Neural cell (in vitro differentiated cells): ENCODE measurements around the gene CIDEA. TPM values are rescaled to one million over a fixed set of nuclear protein-coding genes. Genes with fewer than 3 reads are reported as not detected.
"Not testable (repeated sequence)": the region's sequence is repeated elsewhere in the genome, so short reads cannot be mapped to it uniquely, and the experiment has no call there.

Experiments
- H2AFZ ChIP-seq: fragments of 200-600, 300-800 bp; sonication (generic), shearing (Covaris generic); 2 replicates; pipeline ENCODE4 v1.6.0; 2014; ENCODE audit warnings: low read depth, mild to moderate bottlenecking, antibody characterized with exemption, low read length, moderate library complexity
- H3F3A ChIP-seq: fragments of 200-600 bp; shearing (Covaris generic); 2 replicates; pipeline ENCODE4 v1.6.1; 2016; ENCODE audit warnings: mild to moderate bottlenecking, moderate library complexity, mixed read lengths, antibody characterized with exemption, low read length; ENCODE audit not compliant: insufficient read depth, poor library complexity, severe bottlenecking
- H3K27ac ChIP-seq: fragments of 200-600, 300-800 bp; sonication (generic), shearing (Covaris generic); 2 replicates; pipeline ENCODE4 v1.5.1; 2014; ENCODE audit warnings: mild to moderate bottlenecking, low read length, moderate library complexity
- H3K27me3 ChIP-seq: fragments of 300-800, 200-600 bp; sonication (generic), shearing (Covaris generic); 2 replicates; pipeline ENCODE4 v1.6.0; 2014; ENCODE audit warnings: mild to moderate bottlenecking, low read depth, low read length, moderate library complexity; ENCODE audit not compliant: insufficient read depth
- H3K36me3 ChIP-seq: fragments of 300-800, 200-600 bp; sonication (generic), shearing (Covaris generic); 2 replicates; pipeline ENCODE4 v1.5.1; 2014; ENCODE audit warnings: mild to moderate bottlenecking, antibody characterized with exemption, low read length, moderate library complexity; ENCODE audit not compliant: insufficient read depth
- H3K4me2 ChIP-seq: fragments of 300-800, 200-600 bp; sonication (generic), shearing (Covaris generic); 2 replicates; pipeline ENCODE4 v1.6.0; 2014; ENCODE audit warnings: mild to moderate bottlenecking, low read length
- H3K4me3 ChIP-seq: fragments of 300-800, 200-600 bp; sonication (generic), shearing (Covaris generic); 2 replicates; pipeline ENCODE4 v1.5.1; 2014; ENCODE audit warnings: mild to moderate bottlenecking, low read length, moderate library complexity
- H3K79me2 ChIP-seq: fragments of 200-600 bp; shearing (Covaris generic); replicated peaks from 2 replicates; pipeline ENCODE4 v1.6.0; 2014; ENCODE audit warnings: mild to moderate bottlenecking, low read length, moderate library complexity; ENCODE audit not compliant: insufficient read depth
- H3K9ac ChIP-seq: fragments of 300-800, 200-600 bp; sonication (generic), shearing (Covaris generic); 2 replicates; pipeline ENCODE4 v1.6.1; 2016; ENCODE audit warnings: mild to moderate bottlenecking, low read length, mixed read lengths
- H3K9me2 ChIP-seq: fragments of 200-600 bp; shearing (Covaris generic); 2 replicates; pipeline ENCODE4 v1.6.1; 2016; ENCODE audit warnings: mild to moderate bottlenecking, low read length, mixed read lengths; ENCODE audit not compliant: insufficient read depth
- H3K9me3 ChIP-seq: fragments of 200-600, 300-800 bp; sonication (generic), shearing (Covaris generic); 2 replicates; pipeline ENCODE4 v1.6.1; 2016; ENCODE audit warnings: mild to moderate bottlenecking, mixed run types, low read length, moderate library complexity, mixed read lengths
- H4K20me1 ChIP-seq: fragments of 200-600 bp; shearing (Covaris generic); 2 replicates; pipeline ENCODE4 v1.6.1; 2016; ENCODE audit warnings: mild to moderate bottlenecking, mixed run types; ENCODE audit not compliant: insufficient read depth
- polyA plus RNA-seq: library from polyadenylated mRNA; depleted of rRNA; stranded (reverse); fragments of >200 nt; gene quantifications from 2 replicates; pipeline ENCODE4 v1.2.3, GENCODE V29; 2014

The CIDEA gene
- polyA plus RNA-seq, 1 donor from 2014 or later = not detected

DNA sequence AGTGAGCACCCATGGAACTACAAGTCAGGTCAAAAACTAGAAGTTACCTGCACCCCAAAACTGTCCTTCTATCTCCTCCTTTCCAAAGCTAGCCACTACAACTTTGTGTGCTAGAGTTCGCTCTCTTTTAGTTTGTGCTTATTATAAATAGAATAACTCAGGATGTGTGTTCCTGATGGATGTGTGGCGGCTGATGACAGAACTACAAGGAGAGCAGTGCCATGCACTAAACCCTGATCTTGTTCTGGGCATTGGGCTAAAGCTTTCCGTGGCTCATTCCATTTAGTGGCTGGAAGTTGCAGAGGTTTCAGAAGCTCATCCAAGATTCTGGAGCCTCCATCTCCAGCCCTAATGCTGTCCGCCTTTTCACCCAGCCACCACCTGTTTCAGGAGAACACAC is 37.7 kb upstream of the CIDEA start:
- H3K9ac ChIP-seq, H3K9me2 ChIP-seq, H3K36me3 ChIP-seq, H3K27ac ChIP-seq, H4K20me1 ChIP-seq, H3F3A ChIP-seq, H3K27me3 ChIP-seq, H3K9me3 ChIP-seq, H3K4me3 ChIP-seq, H2AFZ ChIP-seq, H3K79me2 ChIP-seq, H3K4me2 ChIP-seq: not testable (repeated sequence)

DNA sequence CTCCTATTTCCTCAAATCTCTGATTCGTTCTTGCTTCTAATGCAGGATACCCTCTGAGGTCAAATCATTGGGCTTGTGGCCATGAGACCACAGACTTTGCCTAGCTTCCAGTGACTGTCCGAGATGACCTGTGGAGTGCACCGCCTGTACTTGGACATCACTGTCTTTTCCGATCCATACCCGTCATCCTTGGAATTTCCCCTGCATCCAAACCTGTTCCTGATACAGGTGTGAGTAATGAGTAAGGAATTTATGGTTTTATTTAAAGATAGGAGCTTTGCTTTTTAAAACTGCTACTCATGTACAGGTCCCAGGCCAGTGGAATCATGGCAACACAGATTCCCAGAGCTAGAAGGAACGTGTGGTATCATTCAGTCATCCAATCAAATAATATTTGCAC is 35.6 kb upstream of the CIDEA start:
- not testable (repeated sequence) for H3F3A ChIP-seq, H4K20me1 ChIP-seq, H3K9ac ChIP-seq, H3K27ac ChIP-seq, H3K9me2 ChIP-seq, H3K27me3 ChIP-seq, H3K36me3 ChIP-seq, H2AFZ ChIP-seq, H3K4me2 ChIP-seq, H3K4me3 ChIP-seq, H3K9me3 ChIP-seq, H3K79me2 ChIP-seq

DNA sequence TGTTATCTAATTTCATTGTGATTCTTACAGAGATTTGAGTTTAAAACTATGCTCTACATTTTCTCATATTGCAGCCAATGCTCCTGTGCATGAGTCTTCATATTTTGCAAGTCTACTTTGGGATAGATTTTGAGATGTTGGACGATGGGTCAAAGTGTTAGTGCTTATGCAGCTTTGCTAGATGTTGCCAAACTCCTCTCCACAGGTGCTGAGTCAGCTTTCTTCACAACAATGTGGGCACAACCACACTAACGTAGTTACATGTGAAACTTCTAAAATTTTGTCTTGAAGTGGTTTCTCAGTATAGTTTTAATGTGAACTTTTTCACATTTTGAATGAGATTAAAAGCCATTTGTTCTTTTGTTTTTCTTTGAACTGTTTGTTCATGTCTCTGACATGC is 32.1 kb upstream of the CIDEA start:
- not testable (repeated sequence) for H3K4me2 ChIP-seq, H4K20me1 ChIP-seq, H2AFZ ChIP-seq, H3K27ac ChIP-seq, H3F3A ChIP-seq, H3K4me3 ChIP-seq, H3K79me2 ChIP-seq, H3K9ac ChIP-seq, H3K27me3 ChIP-seq, H3K9me3 ChIP-seq, H3K9me2 ChIP-seq, H3K36me3 ChIP-seq

DNA sequence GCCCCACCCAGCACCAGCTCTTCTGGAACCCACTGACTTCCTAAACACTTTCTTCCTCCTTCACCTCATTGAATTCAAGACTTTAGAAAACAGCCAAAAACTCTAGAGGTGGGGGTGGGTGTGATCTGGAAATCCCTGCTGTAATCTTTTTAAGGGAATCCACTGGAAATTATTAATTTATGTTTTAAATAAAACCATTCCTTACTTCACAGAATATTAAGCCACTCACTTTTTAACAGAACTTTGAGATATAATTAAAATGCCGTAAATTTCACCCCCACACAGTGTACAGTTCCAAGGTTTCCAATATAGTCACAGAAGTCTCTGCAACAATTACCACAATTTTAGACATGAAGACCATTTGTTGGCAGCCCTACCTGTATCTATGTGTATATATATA is 30.8 kb upstream of the CIDEA start:
- H3F3A ChIP-seq, H2AFZ ChIP-seq: not testable (repeated sequence)

DNA sequence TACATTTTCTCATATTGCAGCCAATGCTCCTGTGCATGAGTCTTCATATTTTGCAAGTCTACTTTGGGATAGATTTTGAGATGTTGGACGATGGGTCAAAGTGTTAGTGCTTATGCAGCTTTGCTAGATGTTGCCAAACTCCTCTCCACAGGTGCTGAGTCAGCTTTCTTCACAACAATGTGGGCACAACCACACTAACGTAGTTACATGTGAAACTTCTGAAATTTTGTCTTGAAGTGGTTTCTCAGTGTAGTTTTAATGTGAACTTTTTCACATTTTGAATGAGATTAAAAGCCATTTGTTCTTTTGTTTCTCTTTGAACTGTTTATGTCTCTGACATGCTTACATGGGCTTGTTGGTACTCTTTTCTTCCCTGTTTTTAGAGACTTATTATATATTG is 27.4 kb upstream of the CIDEA start:
- not testable (repeated sequence) for H3K9me3 ChIP-seq, H3K36me3 ChIP-seq, H2AFZ ChIP-seq, H4K20me1 ChIP-seq, H3K4me2 ChIP-seq, H3K9me2 ChIP-seq, H3F3A ChIP-seq, H3K79me2 ChIP-seq, H3K27ac ChIP-seq, H3K4me3 ChIP-seq, H3K27me3 ChIP-seq, H3K9ac ChIP-seq

More for the DNA sequence above, 30.8 kb upstream of the CIDEA start:
- not testable (repeated sequence) for H3K9ac ChIP-seq, H3K27me3 ChIP-seq, H3K27ac ChIP-seq, H3K9me2 ChIP-seq, H3K9me3 ChIP-seq, H4K20me1 ChIP-seq, H3K79me2 ChIP-seq, H3K4me2 ChIP-seq, H3K36me3 ChIP-seq, H3K4me3 ChIP-seq

DNA sequence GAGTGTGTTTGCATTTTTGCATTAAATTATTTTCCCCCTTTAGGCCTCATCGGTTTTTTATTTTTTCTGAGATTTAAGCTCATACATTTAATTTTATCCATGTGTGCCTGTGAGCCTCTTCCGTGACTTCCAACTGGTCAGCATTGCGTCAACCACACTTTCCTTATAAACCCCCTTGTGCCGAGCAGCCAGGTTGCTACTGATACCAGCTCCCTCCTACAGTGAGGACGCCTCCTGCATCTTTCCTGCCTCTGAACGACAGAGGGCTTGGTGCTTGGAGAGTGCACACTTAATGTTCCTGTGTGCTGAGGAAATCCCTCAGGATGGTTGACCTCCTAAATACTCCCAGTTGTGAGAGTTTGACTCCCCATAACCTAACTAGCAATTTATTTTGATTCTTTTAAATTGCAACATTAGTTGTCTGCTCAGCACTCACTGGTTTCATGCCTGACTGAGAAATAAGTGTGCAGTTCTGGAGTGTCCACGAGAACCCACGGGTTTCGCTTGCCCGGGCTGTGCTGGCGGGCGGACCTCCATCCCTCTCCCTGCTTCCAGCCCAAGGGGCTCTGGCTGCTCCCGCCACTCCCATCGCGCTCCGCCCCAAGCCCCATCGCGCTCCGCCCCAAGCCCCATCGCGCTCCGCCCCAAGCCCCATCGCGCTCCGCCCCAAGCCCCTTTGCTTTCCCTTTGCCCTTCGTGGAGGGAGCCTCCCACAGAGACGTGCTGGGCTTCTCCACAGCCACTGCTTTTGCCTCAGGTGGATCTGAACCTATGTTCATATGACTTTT is 26.6 kb upstream of the CIDEA start:
- not testable (repeated sequence) for H3K36me3 ChIP-seq, H3F3A ChIP-seq, H3K4me2 ChIP-seq, H2AFZ ChIP-seq, H4K20me1 ChIP-seq, H3K9me3 ChIP-seq, H3K27me3 ChIP-seq, H3K9ac ChIP-seq, H3K4me3 ChIP-seq, H3K27ac ChIP-seq, H3K9me2 ChIP-seq, H3K79me2 ChIP-seq

DNA sequence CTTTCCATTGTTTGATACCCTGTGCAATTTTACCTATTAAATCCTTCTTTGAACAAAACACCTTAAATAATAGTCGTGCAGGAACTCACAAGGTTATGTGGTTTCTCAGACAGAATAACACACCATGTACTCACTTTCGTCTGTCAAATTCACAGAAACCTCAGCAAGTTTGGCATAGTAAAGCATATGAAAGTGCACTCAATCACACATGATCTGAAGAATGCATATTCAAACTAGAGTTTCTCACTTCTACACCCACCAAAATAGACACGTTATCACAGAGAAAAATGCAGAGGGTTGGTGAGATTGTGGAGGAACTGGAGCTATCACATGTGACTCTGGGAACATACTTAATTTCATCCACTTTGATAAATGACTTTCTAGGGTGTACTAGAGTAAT is 25.9 kb upstream of the CIDEA start:
- H3K79me2 ChIP-seq, H3K27ac ChIP-seq, H3K4me3 ChIP-seq, H3K9ac ChIP-seq, H3K36me3 ChIP-seq, H3K9me2 ChIP-seq, H2AFZ ChIP-seq, H3K9me3 ChIP-seq, H3F3A ChIP-seq, H4K20me1 ChIP-seq, H3K27me3 ChIP-seq, H3K4me2 ChIP-seq: not testable (repeated sequence)

DNA sequence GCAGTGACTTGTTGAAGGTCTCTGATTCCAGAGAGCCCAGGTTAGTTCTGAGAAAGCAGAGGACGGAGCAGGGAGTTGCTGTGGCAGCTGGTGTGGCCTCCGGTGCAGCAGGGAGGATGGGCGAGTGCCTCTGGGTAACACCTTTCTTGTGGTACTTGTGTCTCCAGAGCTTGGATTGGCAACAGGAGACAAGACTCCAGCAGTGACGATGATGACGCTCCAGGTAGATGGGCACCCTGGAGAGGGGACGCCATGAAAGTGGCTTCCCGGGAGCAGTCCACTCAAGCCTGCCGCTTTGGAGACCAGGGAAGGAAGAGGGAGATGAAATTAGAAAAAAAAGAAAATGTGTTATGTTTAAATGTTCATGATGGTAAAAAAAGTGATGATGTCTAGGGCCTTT is 23.6 kb upstream of the CIDEA start:
- H3K4me3 ChIP-seq, H3F3A ChIP-seq, H3K4me2 ChIP-seq, H3K9me3 ChIP-seq, H3K9ac ChIP-seq, H3K9me2 ChIP-seq, H3K27ac ChIP-seq, H3K79me2 ChIP-seq, H4K20me1 ChIP-seq, H3K27me3 ChIP-seq, H2AFZ ChIP-seq, H3K36me3 ChIP-seq: not testable (repeated sequence)
